ENCODE measurements around the gene ERO1A. TPM values are rescaled to one million over a fixed set of nuclear protein-coding genes. Genes with fewer than 3 reads are reported as not detected.

Gene ERO1A
- total and polyA plus RNA-seq, 2 donors (not counting 1 experiment from before 2014, with no cell fraction given), result 12.2 to 29.7 TPM

DNA sequence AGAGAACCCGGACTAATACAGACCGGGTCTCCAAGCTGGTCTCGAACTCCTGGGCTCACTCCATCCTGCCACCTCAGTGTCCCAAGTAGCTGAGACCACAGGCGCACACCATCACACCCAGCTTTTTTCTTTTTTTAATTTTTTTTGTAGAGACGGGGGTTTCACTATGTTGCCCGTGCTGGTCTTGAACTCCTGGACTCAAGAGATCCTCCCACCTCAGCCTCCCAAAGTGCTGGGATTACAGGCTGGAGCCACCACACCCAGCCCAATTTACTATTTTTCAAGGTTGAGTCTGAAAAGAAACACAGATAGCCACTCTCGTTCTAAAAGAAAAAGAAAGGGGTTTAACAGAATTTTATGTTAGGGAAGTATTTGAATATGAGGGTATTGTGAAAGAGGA is 1.8 kb downstream of the ERO1A start:
- Histone ChIP-seq H3K27ac (ENCODE audit: low read length in 2 of 2) (no peak overlapping the region), H3K4me1 (ENCODE audit: control insufficient read depth in 2 of 2, insufficient read depth in 2 of 2, low read length in 2 of 2) (peaks cover 5 to 7% of the 10 kb centered on the region in 2 donors), H3K36me3 (replicated peaks in 1 of 2; ENCODE audit: control extremely low read depth in 1 of 2, control insufficient read depth in 1 of 2, extremely low read depth in 1 of 2, insufficient read depth in 2 of 2, low read length in 1 of 2) (no peaks in the 10 kb centered on the region), H4K20me1 (ENCODE audit: control insufficient read depth, insufficient read depth, low read length, poor library complexity, severe bottlenecking) (peaks cover 10% of the 10 kb centered on the region), H3K9me3 (ENCODE audit: control extremely low read depth in 1 of 3, control insufficient read depth in 2 of 3, insufficient read depth in 1 of 3, low read length in 2 of 3) (no peaks in the 10 kb centered on the region), H3K79me2 (ENCODE audit: control insufficient read depth, insufficient read depth, low read length) (peaks cover 63% of the 10 kb centered on the region), H3K4me2 (replicated peaks; ENCODE audit: low read depth, low read length, poor library complexity, severe bottlenecking) (no peak overlapping the region), H3K4me3 (ENCODE audit: control extremely low read depth in 1 of 5, extremely low read depth in 1 of 5, insufficient read depth in 1 of 5, low read depth in 2 of 5, low read length in 4 of 5) (no peak overlapping the region), H3K9ac (ENCODE audit: low read length) (no peak overlapping the region), H2AFZ (ENCODE audit: insufficient read depth, low read depth, low read length, poor library complexity, severe bottlenecking) (no peak overlapping the region), H3K27me3 (replicated peaks in 1 of 4; ENCODE audit: control extremely low read depth in 1 of 4, control insufficient read depth in 3 of 4, insufficient read depth in 4 of 4, low read length in 3 of 4) (no peaks in the 10 kb centered on the region)
- no peaks in the 10 kb centered on the region for H3K9me3 Mint-ChIP-seq (ENCODE audit: insufficient read depth)
- H3K4me3 Mint-ChIP-seq, result no peak overlapping the region
- H3K27me3 Mint-ChIP-seq, result no peaks in the 10 kb centered on the region
- ChIA-PET POLR2A (no interaction called here), CTCF (no interaction called here)
- WGBS (ENCODE audit: insufficient coverage), result no CpG with 5 or more reads among the region's 7 CpGs
- intact Hi-C loops (cut with micrococcal nuclease), result loop anchor here (10.0 kb wide), 1 partner anchor 1599 kb away; the partner anchor contains the start of gene TRIM9
- no peak for TF ChIP-seq EZH2 (IDR thresholded peaks at IDR 0.05; ENCODE audit: borderline replicate concordance, insufficient read depth, low read depth, low read length, poor library complexity, severe bottlenecking)
- TF ChIP-seq, protein P1, sequence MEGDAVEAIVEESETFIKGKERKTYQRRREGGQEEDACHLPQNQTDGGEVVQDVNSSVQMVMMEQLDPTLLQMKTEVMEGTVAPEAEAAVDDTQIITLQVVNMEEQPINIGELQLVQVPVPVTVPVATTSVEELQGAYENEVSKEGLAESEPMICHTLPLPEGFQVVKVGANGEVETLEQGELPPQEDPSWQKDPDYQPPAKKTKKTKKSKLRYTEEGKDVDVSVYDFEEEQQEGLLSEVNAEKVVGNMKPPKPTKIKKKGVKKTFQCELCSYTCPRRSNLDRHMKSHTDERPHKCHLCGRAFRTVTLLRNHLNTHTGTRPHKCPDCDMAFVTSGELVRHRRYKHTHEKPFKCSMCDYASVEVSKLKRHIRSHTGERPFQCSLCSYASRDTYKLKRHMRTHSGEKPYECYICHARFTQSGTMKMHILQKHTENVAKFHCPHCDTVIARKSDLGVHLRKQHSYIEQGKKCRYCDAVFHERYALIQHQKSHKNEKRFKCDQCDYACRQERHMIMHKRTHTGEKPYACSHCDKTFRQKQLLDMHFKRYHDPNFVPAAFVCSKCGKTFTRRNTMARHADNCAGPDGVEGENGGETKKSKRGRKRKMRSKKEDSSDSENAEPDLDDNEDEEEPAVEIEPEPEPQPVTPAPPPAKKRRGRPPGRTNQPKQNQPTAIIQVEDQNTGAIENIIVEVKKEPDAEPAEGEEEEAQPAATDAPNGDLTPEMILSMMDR (IDR thresholded peaks at IDR 0.05), result no peak
- H3K4me1 Mint-ChIP-seq, result peaks cover 31% of the 10 kb centered on the region
- ATAC-seq (ENCODE audit: low read depth) (no peak), DNase-seq (no peak)
- no peak overlapping the region for H3K27ac Mint-ChIP-seq

DNA sequence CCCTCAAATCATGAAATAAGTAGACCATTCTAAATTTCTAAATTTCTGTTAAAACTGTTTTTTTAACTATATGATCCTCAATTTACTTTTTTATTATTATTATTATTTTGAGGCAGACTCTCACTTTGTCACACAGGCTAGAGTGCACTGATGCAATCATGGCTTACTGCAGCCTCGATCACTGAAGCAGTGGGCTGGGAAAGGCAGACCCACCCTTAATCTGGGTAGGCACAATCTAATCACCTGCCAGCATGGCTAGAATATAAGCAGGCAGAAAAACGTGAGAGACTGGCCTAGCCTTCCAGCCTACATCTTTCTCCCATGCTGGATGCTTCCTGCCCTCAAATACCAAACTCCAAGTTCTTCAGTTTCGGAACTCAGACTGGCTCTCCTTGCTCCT is 2.3 kb downstream of the ERO1A start:
- no peak overlapping the region for H3K27ac ChIP-seq (ENCODE audit: low read length in 2 of 2)
- H3K4me3 ChIP-seq (ENCODE audit: control extremely low read depth in 1 of 5, extremely low read depth in 1 of 5, insufficient read depth in 1 of 5, low read depth in 2 of 5, low read length in 4 of 5), result no peak overlapping the region
- no peak for ATAC-seq (ENCODE audit: low read depth)
- H3K36me3 ChIP-seq (replicated peaks in 1 of 2; ENCODE audit: control extremely low read depth in 1 of 2, control insufficient read depth in 1 of 2, extremely low read depth in 1 of 2, insufficient read depth in 2 of 2, low read length in 1 of 2), result no peaks in the 10 kb centered on the region
- H2AFZ ChIP-seq (ENCODE audit: insufficient read depth, low read depth, low read length, poor library complexity, severe bottlenecking), result no peak overlapping the region
- no peak for TF ChIP-seq EZH2 (IDR thresholded peaks at IDR 0.05; ENCODE audit: borderline replicate concordance, insufficient read depth, low read depth, low read length, poor library complexity, severe bottlenecking)
- TF ChIP-seq, protein P1 (IDR thresholded peaks at IDR 0.05), result no peak
- H3K4me1 ChIP-seq (ENCODE audit: control insufficient read depth in 2 of 2, insufficient read depth in 2 of 2, low read length in 2 of 2), result peaks cover 5 to 7% of the 10 kb centered on the region in 2 donors
- ChIA-PET POLR2A (no interaction called here), CTCF (no interaction called here)
- H3K27me3 ChIP-seq (replicated peaks in 1 of 4; ENCODE audit: control extremely low read depth in 1 of 4, control insufficient read depth in 3 of 4, insufficient read depth in 4 of 4, low read length in 3 of 4), result no peaks in the 10 kb centered on the region
- H3K9me3 ChIP-seq (ENCODE audit: control extremely low read depth in 1 of 3, control insufficient read depth in 2 of 3, insufficient read depth in 1 of 3, low read length in 2 of 3), result no peaks in the 10 kb centered on the region
- H3K27ac Mint-ChIP-seq, result no peak overlapping the region
- no peak overlapping the region for H3K9ac ChIP-seq (ENCODE audit: low read length)
- peaks cover 68% of the 10 kb centered on the region for H3K79me2 ChIP-seq (ENCODE audit: control insufficient read depth, insufficient read depth, low read length)
- 75% methylated on average over 2 of the region's 3 CpGs for WGBS (ENCODE audit: insufficient coverage)
- H4K20me1 ChIP-seq (ENCODE audit: control insufficient read depth, insufficient read depth, low read length, poor library complexity, severe bottlenecking), result peaks cover 15% of the 10 kb centered on the region
- peaks cover 36% of the 10 kb centered on the region for H3K4me1 Mint-ChIP-seq
- no peaks in the 10 kb centered on the region for H3K27me3 Mint-ChIP-seq
- no peak overlapping the region for H3K4me2 ChIP-seq (replicated peaks; ENCODE audit: low read depth, low read length, poor library complexity, severe bottlenecking)
- DNase-seq, result no peak
- no peaks in the 10 kb centered on the region for H3K9me3 Mint-ChIP-seq (ENCODE audit: insufficient read depth)
- H3K4me3 Mint-ChIP-seq, result no peak overlapping the region
- intact Hi-C loops (cut with micrococcal nuclease), result loop anchor here (10.0 kb wide), 1 partner anchor 1598 kb away; the partner anchor contains the start of gene TRIM9

Data from B cell (primary cell).